ENCODE data around the gene C11orf21. TPM values are rescaled to one million over a fixed set of nuclear protein-coding genes. Genes with fewer than 3 reads are reported as not detected.
A peak's percentile ranks its signal among the peaks of the same experiment; 100 is the strongest.

C11orf21 gene
- total and polyA plus RNA-seq, 12 donors = 0.04 to 2.1 (median 0.37) TPM

DNA sequence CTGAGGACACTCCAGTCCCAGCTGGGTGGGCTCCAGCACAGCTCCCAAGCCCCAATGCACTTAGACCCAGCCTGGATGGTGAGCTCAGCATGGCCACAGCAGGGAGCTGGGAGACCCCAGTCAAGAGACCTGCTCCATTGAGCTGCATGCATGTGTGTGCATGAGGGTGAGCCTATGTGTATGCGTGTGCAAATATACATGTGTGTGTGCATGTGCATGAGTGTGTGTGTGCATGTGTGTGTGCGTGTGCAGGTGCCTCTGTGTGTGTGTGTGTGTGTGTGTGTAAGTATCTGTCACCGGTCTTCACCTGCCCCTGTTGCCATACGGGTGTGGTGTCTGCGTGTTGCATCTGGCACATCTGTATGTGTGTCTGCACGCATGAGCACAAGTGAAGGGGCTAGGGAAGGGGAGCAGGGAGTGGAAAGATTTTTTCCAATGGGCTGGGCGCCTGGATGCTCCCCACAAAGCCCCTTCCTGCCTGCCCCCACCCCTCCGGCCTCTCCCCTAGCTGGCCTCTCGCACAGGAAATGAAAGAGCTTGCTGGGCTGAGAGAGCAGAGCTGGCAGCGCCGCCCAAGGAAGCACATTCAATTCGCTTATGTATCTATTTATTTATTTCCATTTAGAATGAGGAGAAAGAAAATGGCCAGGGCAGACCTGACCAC, 4.2 kb upstream of the C11orf21 start:
- intact Hi-C loops (cut with DNase I) = loop anchor here in 1 of 2 donors (1.0 to 10.0 kb wide), 3 partner anchors 109 to 219 kb away; no protein-coding TSS in a partner anchor

DNA sequence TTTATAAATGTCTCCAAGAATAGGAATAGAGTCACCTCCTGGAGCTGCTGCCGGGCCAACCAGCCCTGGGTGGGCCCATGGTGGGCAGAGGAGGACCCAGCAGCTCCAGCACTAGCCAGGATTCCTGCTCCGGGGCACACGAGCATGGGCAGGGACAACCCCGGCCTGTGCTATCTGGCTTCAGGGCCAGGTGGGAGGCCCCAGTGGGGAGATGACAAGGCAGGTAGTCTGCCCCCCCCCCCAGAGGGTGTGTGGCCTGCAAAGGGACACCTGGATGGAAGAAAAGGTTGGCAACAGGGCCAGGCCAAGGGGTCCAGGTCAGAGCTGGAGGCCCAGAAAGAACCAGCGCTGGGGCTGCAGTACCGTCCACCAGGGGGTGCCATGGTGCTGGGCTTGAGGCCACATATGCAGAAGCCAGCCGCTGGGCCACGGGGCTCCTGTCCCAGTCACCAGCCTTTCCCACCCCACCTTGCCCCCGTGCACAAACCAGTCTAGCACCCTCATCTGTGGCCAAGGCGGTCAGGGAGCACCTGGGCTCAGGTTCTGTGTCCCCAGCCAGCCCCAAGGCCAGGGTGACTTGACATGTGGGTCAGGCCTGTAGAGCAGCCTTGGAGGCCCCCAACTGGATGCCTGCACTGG, 3.5 kb upstream of the C11orf21 start:
- DNase-seq = peak; percentile 78 to 94 (median 88)
- Histone ChIP-seq H3K4me1 (replicated peaks in 1 of 2) (peaks cover 0 to 27% of the 10 kb centered on the region in 2 donors), H3K27ac (peak overlapping the region in 3 of 5 donors; percentile 19 to 83 (median 70)), H3K36me3 (replicated peaks in 1 of 2) (no peaks in the 10 kb centered on the region), H3K9me3 (replicated peaks in 1 of 3) (no peaks in the 10 kb centered on the region), H3K27me3 (no peaks in the 10 kb centered on the region), H3K4me3 (no peak overlapping the region)
- no peak for TF ChIP-seq POLR2A (IDR thresholded peaks at IDR 0.05)
- TF ChIP-seq, protein P1, sequence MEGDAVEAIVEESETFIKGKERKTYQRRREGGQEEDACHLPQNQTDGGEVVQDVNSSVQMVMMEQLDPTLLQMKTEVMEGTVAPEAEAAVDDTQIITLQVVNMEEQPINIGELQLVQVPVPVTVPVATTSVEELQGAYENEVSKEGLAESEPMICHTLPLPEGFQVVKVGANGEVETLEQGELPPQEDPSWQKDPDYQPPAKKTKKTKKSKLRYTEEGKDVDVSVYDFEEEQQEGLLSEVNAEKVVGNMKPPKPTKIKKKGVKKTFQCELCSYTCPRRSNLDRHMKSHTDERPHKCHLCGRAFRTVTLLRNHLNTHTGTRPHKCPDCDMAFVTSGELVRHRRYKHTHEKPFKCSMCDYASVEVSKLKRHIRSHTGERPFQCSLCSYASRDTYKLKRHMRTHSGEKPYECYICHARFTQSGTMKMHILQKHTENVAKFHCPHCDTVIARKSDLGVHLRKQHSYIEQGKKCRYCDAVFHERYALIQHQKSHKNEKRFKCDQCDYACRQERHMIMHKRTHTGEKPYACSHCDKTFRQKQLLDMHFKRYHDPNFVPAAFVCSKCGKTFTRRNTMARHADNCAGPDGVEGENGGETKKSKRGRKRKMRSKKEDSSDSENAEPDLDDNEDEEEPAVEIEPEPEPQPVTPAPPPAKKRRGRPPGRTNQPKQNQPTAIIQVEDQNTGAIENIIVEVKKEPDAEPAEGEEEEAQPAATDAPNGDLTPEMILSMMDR (IDR thresholded peaks at IDR 0.05) = peak; percentile 80 to 96 (median 92)
- WGBS, 4 donors = 23 to 40% (median 34%) methylated on average over 1 to 10 of the region's 10 CpGs; no CpG with 5 or more reads in 1 of the 4 donors
- intact Hi-C loops (cut with DNase I) = loop anchor here in 1 of 2 donors (1.0 to 10.0 kb wide), 3 partner anchors 108 to 220 kb away; no protein-coding TSS in a partner anchor

More for the DNA sequence above, 4.2 kb upstream of the C11orf21 start:
- H3K27me3 ChIP-seq = no peaks in the 10 kb centered on the region
- H3K9me3 ChIP-seq (replicated peaks in 1 of 3) = no peaks in the 10 kb centered on the region
- TF ChIP-seq, protein P1 (IDR thresholded peaks at IDR 0.05) = no peak
- TF ChIP-seq POLR2A (IDR thresholded peaks at IDR 0.05) = no peak
- DNase-seq = peak in 5 of 7 donors; percentile 18 to 56 (median 23)
- H3K4me3 ChIP-seq = no peak overlapping the region
- WGBS, 4 donors = 36 to 54% (median 45%) methylated on average over 12 of the region's 12 CpGs
- H3K36me3 ChIP-seq (replicated peaks in 1 of 2) = no peaks in the 10 kb centered on the region
- H3K4me1 ChIP-seq (replicated peaks in 1 of 2) = peaks cover 0 to 27% of the 10 kb centered on the region in 2 donors
- H3K27ac ChIP-seq = peak overlapping the region in 4 of 5 donors; percentile 32 to 83 (median 61)

GRCh38 chr11:2304506-2305139, 2.9 kb upstream of the C11orf21 start:
- Histone ChIP-seq H3K27me3 (no peaks in the 10 kb centered on the region), H3K9me3 (replicated peaks in 1 of 3) (no peaks in the 10 kb centered on the region), H3K36me3 (replicated peaks in 1 of 2) (no peaks in the 10 kb centered on the region), H3K4me3 (no peak overlapping the region), H3K4me1 (replicated peaks in 1 of 2) (peaks cover 0 to 27% of the 10 kb centered on the region in 2 donors), H3K27ac (peak overlapping the region in 3 of 5 donors; percentile 19 to 83 (median 70))
- WGBS, 4 donors = 58 to 70% (median 60%) methylated on average over 5 to 14 of the region's 14 CpGs
- DNase-seq = peak in 5 of 7 donors; percentile 12 to 54 (median 32)
- intact Hi-C loops (cut with DNase I) = loop anchor here (1.0 to 10.0 kb wide), 4 partner anchors 107 to 220 kb away; no protein-coding TSS in a partner anchor
- TF ChIP-seq POLR2A (IDR thresholded peaks at IDR 0.05) = no peak
- TF ChIP-seq, protein P1 (IDR thresholded peaks at IDR 0.05) = no peak

All from adrenal gland (tissue), 12 donors.